WTC11 (cell line): ENCODE results near the gene CLHC1.

ENCODE experiments used
- CREM ChIP-seq: sonication (generic); formaldehyde crosslinking; IDR thresholded peaks from 2 replicates; pipeline ENCODE4 v1.8.1; 2022; ENCODE audit warnings: mild to moderate bottlenecking, missing genetic modification reagents, moderate library complexity
- CTCF ChIP-seq: fragments of 200-600 bp; IDR thresholded peaks from 2 replicates; pipeline ENCODE4 v1.8.0; 2022; ENCODE audit warnings: antibody characterized with exemption
- E2F1 ChIP-seq: sonication (generic); formaldehyde crosslinking; IDR thresholded peaks from 2 replicates; pipeline ENCODE4 v1.8.0; 2022; ENCODE audit warnings: mild to moderate bottlenecking, missing genetic modification reagents
- FOXK1 ChIP-seq: sonication (generic); formaldehyde crosslinking; IDR thresholded peaks from 2 replicates; pipeline ENCODE4 v1.8.0; 2022; ENCODE audit warnings: mild to moderate bottlenecking, moderate library complexity, missing genetic modification reagents
- IRF1 ChIP-seq: sonication (generic); formaldehyde crosslinking; IDR thresholded peaks from 2 replicates; pipeline ENCODE4 v1.8.0; 2023; ENCODE audit warnings: missing genetic modification reagents
- JUN ChIP-seq: sonication (generic); formaldehyde crosslinking; IDR thresholded peaks from 2 replicates; pipeline ENCODE4 v1.8.0; 2023; ENCODE audit warnings: mild to moderate bottlenecking, missing genetic modification reagents
- NFYB ChIP-seq: sonication (generic); formaldehyde crosslinking; conservative IDR thresholded peaks from 2 replicates; pipeline ENCODE4 v1.8.0; 2022; ENCODE audit warnings: low read depth, missing genetic modification reagents
- NR1H2 ChIP-seq: sonication (generic); formaldehyde crosslinking; IDR thresholded peaks from 2 replicates; pipeline ENCODE4 v1.9.0; 2021; ENCODE audit warnings: mild to moderate bottlenecking, moderate library complexity, missing genetic modification reagents
- ZNF138 ChIP-seq: sonication (generic); formaldehyde crosslinking; conservative IDR thresholded peaks from 2 replicates; pipeline ENCODE4 v1.8.1; 2022; ENCODE audit warnings: mild to moderate bottlenecking, moderate library complexity, missing genetic modification reagents
- ZNF219 ChIP-seq: sonication (generic); formaldehyde crosslinking; IDR thresholded peaks from 2 replicates; pipeline ENCODE4 v1.8.0; 2023; ENCODE audit warnings: missing genetic modification reagents, mild to moderate bottlenecking, borderline replicate concordance
- ZNF281 ChIP-seq: sonication (generic); formaldehyde crosslinking; IDR thresholded peaks from 2 replicates; pipeline ENCODE4 v1.8.0; 2023; ENCODE audit warnings: mild to moderate bottlenecking, missing genetic modification reagents

- TF ChIP-seq ZNF281 (CRISPR knock-in tag) (no peak), CREM (CRISPR knock-in tag) (no peak), CTCF (no peak), IRF1 (CRISPR knock-in tag) (no peak), ZNF219 (no peak), FOXK1 (CRISPR knock-in tag) (no peak), JUN (CRISPR knock-in tag) (no peak), NR1H2 (CRISPR knock-in tag) (no peak), E2F1 (CRISPR knock-in tag) (no peak), ZNF138 (no peak), NFYB (CRISPR knock-in tag) (no peak)
Observed at GRCh38 chr2:55151733-55152433, 80.2 kb downstream of the CLHC1 start.
